Nephron (organoid): ENCODE data around the gene CCDC174.

ENCODE experiments used
- H3K27ac Mint-ChIP-seq, 3 experiments: 2 replicates each; pipeline ENCODE4 v1.8.0; 2020; ENCODE audit warnings: mixed read lengths in 3 of 3, mild to moderate bottlenecking in 2 of 3, moderate library complexity in 1 of 3
- H3K27me3 Mint-ChIP-seq: 2 replicates; pipeline ENCODE4 v1.8.0; 2021; ENCODE audit warnings: low read depth, mild to moderate bottlenecking, moderate library complexity, mixed read lengths
- H3K36me3 Mint-ChIP-seq: 2 replicates; pipeline ENCODE4 v1.8.0; 2020; ENCODE audit warnings: low read depth, mixed read lengths
- H3K4me1 Mint-ChIP-seq: 2 replicates; pipeline ENCODE4 v1.8.0; 2020; ENCODE audit warnings: mixed read lengths
- H3K4me3 Mint-ChIP-seq, 3 experiments: 2 replicates each; pipeline ENCODE4 v1.8.0; 2020; ENCODE audit warnings: mild to moderate bottlenecking in 3 of 3, mixed read lengths in 3 of 3, moderate library complexity in 2 of 3
- H3K9me3 Mint-ChIP-seq: 2 replicates; pipeline ENCODE4 v1.8.0; 2020; ENCODE audit warnings: mixed read lengths
- TF ChIP-seq, protein P1 (sequence below), 3 experiments: fragments of 200-600 bp; sonication (generic); IDR thresholded peaks; one replicate each; pipeline ENCODE4 v1.5.0; 2021; ENCODE audit warnings: antibody characterized with exemption in 3 of 3; ENCODE audit not compliant: unreplicated experiment in 3 of 3

The CCDC174 gene

DNA sequence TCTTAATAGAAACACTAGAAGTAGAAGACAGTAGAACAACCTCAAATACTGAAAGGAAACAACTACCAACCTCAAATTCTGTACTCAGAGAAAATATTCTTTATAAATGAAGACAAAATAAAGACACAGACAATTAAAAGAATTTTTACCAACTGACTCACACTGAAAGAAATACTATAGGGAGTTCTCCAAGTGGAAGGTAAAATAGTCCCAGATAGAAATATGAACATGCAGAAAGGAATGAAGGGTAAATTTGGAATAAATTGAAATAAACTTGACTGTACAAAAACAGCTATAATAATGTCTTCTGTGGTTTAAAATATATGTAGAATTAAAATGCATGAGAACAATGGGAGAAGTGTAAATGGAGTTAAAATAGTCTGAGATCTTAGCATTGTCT, 36.7 kb upstream of the CCDC174 start:
- no peaks in the 10 kb centered on the region for H3K36me3 Mint-ChIP-seq
- H3K9me3 Mint-ChIP-seq, result no peaks in the 10 kb centered on the region
- TF ChIP-seq, protein P1, sequence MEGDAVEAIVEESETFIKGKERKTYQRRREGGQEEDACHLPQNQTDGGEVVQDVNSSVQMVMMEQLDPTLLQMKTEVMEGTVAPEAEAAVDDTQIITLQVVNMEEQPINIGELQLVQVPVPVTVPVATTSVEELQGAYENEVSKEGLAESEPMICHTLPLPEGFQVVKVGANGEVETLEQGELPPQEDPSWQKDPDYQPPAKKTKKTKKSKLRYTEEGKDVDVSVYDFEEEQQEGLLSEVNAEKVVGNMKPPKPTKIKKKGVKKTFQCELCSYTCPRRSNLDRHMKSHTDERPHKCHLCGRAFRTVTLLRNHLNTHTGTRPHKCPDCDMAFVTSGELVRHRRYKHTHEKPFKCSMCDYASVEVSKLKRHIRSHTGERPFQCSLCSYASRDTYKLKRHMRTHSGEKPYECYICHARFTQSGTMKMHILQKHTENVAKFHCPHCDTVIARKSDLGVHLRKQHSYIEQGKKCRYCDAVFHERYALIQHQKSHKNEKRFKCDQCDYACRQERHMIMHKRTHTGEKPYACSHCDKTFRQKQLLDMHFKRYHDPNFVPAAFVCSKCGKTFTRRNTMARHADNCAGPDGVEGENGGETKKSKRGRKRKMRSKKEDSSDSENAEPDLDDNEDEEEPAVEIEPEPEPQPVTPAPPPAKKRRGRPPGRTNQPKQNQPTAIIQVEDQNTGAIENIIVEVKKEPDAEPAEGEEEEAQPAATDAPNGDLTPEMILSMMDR (IDR thresholded peaks at IDR 0.05; ENCODE audit: unreplicated experiment in 3 of 3), result no peak
- peaks cover 65% of the 10 kb centered on the region for H3K27me3 Mint-ChIP-seq
- no peak overlapping the region for H3K4me3 Mint-ChIP-seq
- H3K27ac Mint-ChIP-seq, result no peak overlapping the region
- H3K4me1 Mint-ChIP-seq, result no peaks in the 10 kb centered on the region

DNA sequence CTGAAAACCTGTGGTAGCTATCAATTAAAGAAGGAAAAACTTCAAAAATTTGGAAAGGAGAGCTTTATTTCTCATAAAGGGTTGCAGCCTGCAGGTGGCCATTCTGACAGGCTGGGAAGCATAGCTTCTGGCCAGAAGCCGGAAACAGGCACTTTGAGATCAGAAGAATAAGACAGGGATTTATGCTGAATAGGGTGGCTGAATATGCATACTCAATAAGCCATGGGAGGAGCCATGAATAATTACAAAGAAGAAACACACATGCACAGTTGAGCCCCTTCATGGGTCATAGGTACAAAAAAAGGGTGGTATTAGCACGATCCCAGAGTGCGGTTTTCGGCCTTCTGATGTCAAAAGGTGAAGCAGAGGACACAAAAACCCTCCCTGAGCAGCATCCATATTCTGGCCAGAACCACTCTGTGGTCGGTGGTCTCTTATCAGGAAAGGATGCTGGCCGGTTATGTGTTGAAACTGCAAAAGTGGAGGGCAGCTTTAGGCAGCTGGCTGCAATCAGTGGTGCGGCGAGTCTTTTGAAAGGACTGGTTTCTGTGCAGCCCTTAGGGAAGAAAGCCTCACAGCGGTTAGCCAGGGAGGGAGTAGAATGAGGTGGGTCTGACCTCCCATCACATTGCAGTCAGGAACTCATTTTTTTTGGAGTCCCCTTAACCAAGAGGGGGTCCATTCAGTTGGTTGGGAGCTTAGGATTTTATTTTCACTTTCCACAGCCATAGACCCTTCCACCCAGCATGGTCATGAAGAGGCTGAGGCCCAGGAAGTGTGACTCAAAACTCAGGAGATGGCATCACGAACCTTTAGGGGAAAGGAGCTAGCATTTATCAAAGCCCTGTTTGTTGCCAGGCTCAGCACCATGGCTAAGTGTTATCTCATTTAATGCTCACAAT, 34.7 kb upstream of the CCDC174 start:
- H3K4me1 Mint-ChIP-seq, result no peaks in the 10 kb centered on the region
- H3K4me3 Mint-ChIP-seq, result no peak overlapping the region
- TF ChIP-seq, protein P1 (IDR thresholded peaks at IDR 0.05; ENCODE audit: unreplicated experiment in 3 of 3), result no peak
- peaks cover 54% of the 10 kb centered on the region for H3K27me3 Mint-ChIP-seq
- no peak overlapping the region for H3K27ac Mint-ChIP-seq
- H3K36me3 Mint-ChIP-seq, result no peaks in the 10 kb centered on the region
- no peaks in the 10 kb centered on the region for H3K9me3 Mint-ChIP-seq

DNA sequence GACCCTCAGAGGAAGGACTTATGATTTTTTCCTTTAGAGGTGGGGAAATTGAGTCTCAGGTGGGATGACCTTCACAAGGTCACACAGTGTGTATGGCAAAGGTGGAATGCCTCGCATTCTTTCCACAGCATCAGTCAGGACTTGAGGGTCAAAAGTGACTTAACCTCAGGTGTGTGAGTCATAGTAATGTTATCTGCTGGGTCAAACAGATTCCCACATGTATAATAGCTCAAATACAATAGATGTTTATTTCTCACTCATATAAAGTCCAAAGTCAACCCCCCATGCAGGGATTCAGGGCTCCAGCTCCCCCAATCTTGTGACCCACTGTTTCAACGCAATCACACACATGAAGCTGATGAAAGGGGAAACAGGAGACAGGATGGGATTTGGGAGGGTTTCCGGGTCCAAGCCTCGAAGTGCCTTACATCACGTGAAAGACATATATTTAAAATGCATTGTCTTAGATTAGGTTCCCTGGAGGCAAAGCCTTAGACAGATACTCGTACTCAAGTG, 34.0 kb upstream of the CCDC174 start:
- peaks cover 49% of the 10 kb centered on the region for H3K27me3 Mint-ChIP-seq
- no peak overlapping the region for H3K27ac Mint-ChIP-seq
- H3K4me1 Mint-ChIP-seq, result no peaks in the 10 kb centered on the region
- no peaks in the 10 kb centered on the region for H3K36me3 Mint-ChIP-seq
- H3K9me3 Mint-ChIP-seq, result no peaks in the 10 kb centered on the region
- TF ChIP-seq, protein P1 (IDR thresholded peaks at IDR 0.05; ENCODE audit: unreplicated experiment in 3 of 3), result no peak
- no peak overlapping the region for H3K4me3 Mint-ChIP-seq

DNA sequence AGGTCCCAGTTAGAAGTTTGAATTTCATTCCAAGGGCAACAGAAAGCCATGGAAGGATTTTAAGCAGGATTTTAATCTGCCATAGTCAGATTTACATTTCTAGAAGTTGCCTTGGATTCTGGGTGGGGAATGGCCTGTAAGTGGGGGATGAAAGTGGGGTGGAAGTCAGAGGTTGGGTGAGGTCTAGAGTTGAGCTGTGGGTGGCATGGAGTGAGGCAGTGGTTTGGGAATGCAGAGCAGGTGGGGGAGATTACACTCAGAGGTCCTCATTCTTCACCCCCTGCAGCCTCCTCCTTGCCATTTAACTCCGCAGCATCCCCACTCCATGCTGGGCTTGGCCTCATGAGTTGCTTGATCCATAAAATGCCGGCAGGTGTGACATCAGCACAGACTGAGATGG, 32.0 kb upstream of the CCDC174 start:
- TF ChIP-seq, protein P1 (IDR thresholded peaks at IDR 0.05; ENCODE audit: unreplicated experiment in 3 of 3), result no peak
- H3K9me3 Mint-ChIP-seq, result no peaks in the 10 kb centered on the region
- H3K4me1 Mint-ChIP-seq, result no peaks in the 10 kb centered on the region
- H3K36me3 Mint-ChIP-seq, result no peaks in the 10 kb centered on the region
- H3K4me3 Mint-ChIP-seq, result no peak overlapping the region
- H3K27ac Mint-ChIP-seq, result no peak overlapping the region
- peaks cover 35% of the 10 kb centered on the region for H3K27me3 Mint-ChIP-seq

DNA sequence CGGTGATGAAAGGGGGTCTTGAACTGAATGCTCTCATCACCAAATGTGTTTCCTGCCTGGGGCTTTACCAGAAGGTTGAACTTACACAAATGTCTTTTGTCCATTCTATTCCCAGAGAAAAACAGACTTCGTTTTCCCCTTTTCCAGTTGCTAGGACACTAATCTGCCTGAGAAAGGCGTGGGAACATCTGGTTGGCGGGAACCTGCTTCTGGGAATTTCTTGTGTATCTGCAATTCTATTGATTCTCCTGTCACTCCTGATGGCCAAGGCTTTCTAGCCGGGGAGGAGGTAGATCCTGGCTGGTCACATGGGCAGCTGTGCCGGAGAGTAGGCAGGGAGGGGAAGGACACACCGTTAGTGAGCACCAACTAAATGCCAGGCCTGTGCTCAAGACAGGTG, 31.1 kb upstream of the CCDC174 start:
- TF ChIP-seq, protein P1 (IDR thresholded peaks at IDR 0.05; ENCODE audit: unreplicated experiment in 3 of 3), result no peak
- peaks cover 30% of the 10 kb centered on the region for H3K27me3 Mint-ChIP-seq

DNA sequence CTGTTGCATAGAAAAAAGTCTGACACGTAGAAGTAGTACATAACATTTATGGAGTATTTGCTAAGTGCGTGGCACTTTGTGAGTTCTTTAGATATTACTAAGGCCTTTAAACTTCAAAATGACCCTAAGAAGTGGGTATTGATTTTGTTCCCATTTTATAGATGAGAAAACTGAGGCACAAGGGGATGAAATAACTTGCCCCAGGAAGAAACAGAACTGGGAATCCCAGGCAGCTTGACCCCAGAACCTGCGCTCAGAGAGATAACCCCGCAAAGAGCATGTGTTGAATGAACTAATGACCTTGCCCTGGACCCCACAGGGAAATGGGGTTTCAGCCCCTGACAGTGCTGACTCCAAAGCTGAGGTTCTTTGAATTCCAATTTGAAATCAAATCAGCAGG, 30.5 kb upstream of the CCDC174 start:
- H3K27me3 Mint-ChIP-seq, result peaks cover 27% of the 10 kb centered on the region
- TF ChIP-seq, protein P1 (IDR thresholded peaks at IDR 0.05; ENCODE audit: unreplicated experiment in 3 of 3), result no peak
- no peak overlapping the region for H3K4me3 Mint-ChIP-seq
- no peak overlapping the region for H3K27ac Mint-ChIP-seq
- H3K36me3 Mint-ChIP-seq, result no peaks in the 10 kb centered on the region
- no peaks in the 10 kb centered on the region for H3K4me1 Mint-ChIP-seq
- no peaks in the 10 kb centered on the region for H3K9me3 Mint-ChIP-seq

More for the DNA sequence above, 31.1 kb upstream of the CCDC174 start:
- Mint-ChIP-seq H3K27ac (no peak overlapping the region), H3K4me3 (no peak overlapping the region), H3K9me3 (no peaks in the 10 kb centered on the region), H3K4me1 (no peaks in the 10 kb centered on the region), H3K36me3 (no peaks in the 10 kb centered on the region)
